Skeletal muscle satellite cell (primary cell): ENCODE measurements around the gene CARD19.

Source experiments
- H3K27me3 ChIP-seq: 2 replicates; pipeline ENCODE4 v1.7.0; 2013; ENCODE audit warnings: low read length; ENCODE audit not compliant: control insufficient read depth, insufficient read depth
- H3K36me3 ChIP-seq: 2 replicates; pipeline ENCODE4 v1.7.0; 2013; ENCODE audit warnings: mild to moderate bottlenecking, control low read depth, low read length; ENCODE audit not compliant: insufficient read depth
- H3K4me1 ChIP-seq: 2 replicates; pipeline ENCODE4 v1.7.0; 2013; ENCODE audit warnings: low read length; ENCODE audit not compliant: control insufficient read depth, insufficient read depth
- H3K4me2 ChIP-seq: 2 replicates; pipeline ENCODE4 v1.7.0; 2013; ENCODE audit warnings: mild to moderate bottlenecking, low read length
- H3K4me3 ChIP-seq: 2 replicates; pipeline ENCODE4 v1.7.0; 2013; ENCODE audit warnings: low read length
- H3K9ac ChIP-seq: 2 replicates; pipeline ENCODE4 v1.7.0; 2013; ENCODE audit warnings: mild to moderate bottlenecking, low read depth, low read length, moderate library complexity
- H3K9me3 ChIP-seq: replicated peaks from 2 replicates; pipeline ENCODE4 v1.7.0; 2013; ENCODE audit warnings: mild to moderate bottlenecking, control low read depth, low read length

CARD19 gene

DNA sequence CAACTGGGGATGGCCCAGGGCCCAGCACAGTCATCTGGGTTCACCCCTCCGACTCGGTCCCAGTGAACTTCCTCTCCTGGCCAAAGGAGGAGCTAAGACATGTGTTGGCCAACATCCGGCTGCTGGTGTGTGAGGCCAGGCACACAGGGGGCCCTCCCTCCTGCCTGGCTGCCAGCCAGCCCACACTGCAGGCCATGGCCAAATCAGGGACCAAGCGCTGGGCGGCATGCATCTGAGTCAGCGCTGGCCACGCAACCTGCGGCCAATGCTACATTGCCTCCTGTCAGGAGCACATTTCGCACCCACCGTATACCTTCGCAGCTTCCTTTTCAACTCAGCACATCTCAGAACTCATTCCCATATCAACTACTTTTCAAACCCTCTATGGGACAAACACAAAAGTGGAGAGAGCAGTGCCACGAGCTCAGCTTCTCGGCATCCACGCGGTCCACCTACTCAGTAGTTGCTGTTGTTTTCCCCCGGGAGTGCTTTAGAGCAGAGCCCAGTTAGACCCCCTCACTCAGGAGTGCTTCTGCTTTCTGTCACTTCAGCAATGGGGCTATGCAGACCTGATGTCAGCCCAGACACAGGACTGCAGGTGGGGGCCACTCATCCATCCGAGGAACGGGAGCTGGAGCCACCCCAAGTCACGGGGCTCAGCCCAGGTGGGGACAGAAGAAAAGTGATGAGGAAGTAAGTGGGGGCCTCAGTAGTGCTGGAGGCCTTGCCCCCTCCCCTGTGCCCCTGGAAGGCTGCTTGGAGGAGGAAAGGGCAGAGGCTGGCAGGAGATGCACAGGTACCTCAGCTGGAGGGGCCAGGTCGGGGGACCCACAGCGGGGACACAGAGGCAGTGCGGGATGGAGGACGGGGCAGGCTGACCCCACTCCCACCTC is 24.2 kb downstream of the CARD19 start:
- Histone ChIP-seq H3K4me3 (peak overlapping the region; percentile 18), H3K9me3 (no peaks in the 10 kb centered on the region), H3K36me3 (peaks cover 7% of the 10 kb centered on the region), H3K4me1 (peaks cover 20% of the 10 kb centered on the region), H3K9ac (no peak overlapping the region), H3K4me2 (peak overlapping the region; percentile 30), H3K27me3 (no peaks in the 10 kb centered on the region)

DNA sequence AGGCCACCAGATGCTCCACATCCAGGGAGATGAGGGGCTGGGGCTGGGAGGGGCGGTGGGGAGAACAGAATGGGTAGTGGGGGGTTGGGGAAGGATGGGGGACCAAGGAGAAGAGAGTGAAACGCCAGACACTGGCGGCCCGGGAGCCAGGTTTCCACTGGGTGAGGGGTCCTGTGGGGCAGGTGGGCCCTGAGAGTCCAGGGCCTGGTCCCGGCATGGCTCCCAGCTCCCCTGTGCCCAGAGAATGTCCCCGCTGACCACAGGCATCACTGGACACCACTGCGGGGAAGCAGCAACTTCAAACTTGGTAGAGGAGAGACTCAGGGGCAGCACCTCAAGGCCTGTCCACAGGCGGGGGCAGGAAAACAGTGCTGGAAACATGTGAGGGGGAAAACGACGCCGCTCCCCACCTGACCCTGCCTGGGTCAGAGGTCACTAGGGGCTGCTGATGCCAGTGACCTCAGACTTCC is 24.9 kb downstream of the CARD19 start:
- no peaks in the 10 kb centered on the region for H3K9me3 ChIP-seq
- no peak overlapping the region for H3K4me2 ChIP-seq
- peaks cover 7% of the 10 kb centered on the region for H3K36me3 ChIP-seq
- no peak overlapping the region for H3K9ac ChIP-seq
- no peak overlapping the region for H3K4me3 ChIP-seq
- H3K4me1 ChIP-seq = peaks cover 22% of the 10 kb centered on the region
- H3K27me3 ChIP-seq = no peaks in the 10 kb centered on the region

DNA sequence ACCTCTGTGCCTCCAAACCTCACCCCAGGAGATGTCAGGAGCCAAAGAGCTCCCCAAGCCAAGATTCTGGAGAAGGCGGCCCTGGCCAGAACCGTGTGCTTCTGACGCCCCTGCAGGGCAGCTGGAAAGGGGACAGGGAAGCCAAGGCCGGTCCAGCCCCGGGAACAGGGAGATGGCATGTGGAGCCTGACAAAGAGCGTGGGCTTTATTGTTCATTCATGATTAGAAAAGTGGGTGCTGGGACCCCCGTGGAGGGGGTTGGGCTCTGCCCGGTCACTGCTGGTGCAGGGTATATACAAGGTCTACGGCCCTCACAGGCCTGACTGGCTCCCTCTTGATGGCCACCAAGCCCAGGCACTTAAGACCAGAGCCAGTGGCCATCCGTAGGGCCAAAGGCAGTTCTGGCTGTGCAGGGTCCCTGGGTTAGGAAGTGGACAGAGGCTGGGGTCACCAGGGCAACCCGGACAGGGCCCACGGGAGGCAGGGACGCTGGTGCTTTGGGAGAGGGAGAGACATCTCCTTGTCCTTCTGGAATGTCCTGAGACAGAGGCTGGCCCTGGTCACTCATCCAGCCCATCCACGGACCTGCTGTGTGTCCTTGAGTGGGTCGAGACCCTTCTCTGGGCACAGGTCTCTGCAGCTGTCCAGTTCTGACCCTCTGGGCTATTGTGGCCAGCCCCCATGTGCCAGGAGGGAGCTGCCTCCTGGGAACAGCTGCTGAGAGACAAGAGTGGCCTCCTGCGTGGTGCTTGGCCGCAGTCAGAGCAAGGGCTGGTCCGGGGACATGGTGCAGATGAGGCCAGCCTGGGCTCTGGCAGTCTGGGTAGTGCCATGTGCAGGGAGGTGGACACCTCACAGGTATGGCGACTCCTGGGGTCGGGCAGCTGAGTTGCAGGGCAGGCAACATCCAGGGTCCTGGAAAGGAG is 25.6 kb downstream of the CARD19 start:
- peaks cover 21% of the 10 kb centered on the region for H3K4me1 ChIP-seq
- no peak overlapping the region for H3K9ac ChIP-seq
- no peak overlapping the region for H3K4me2 ChIP-seq
- H3K27me3 ChIP-seq = no peaks in the 10 kb centered on the region
- H3K36me3 ChIP-seq = peaks cover 7% of the 10 kb centered on the region
- H3K4me3 ChIP-seq = no peak overlapping the region
- no peaks in the 10 kb centered on the region for H3K9me3 ChIP-seq

DNA sequence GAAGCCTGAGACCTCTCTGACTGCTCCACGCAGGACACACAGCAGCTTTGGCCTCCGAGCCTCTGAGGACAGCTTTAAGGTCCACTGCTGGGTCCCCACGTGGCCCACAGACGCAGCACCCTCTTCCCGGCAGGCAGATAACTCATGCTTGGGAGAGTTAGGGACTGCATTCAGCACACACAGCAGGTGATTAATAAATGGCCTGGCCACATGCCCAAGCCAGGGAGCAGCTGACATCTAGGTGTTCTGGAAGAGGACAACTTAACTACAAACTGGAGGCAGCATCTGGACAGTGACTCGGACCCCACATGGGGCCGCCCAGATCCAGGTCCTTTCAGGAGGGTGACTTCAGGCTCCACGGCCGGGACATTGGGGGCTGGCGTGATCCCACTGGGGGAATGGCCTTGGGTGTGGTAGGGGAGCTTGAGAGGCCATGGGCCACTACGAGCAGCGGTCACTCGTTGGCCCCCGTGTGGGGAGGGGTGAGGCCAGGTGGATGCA is 26.8 kb downstream of the CARD19 start:
- Histone ChIP-seq H3K27me3 (no peaks in the 10 kb centered on the region), H3K4me3 (no peak overlapping the region), H3K9me3 (no peaks in the 10 kb centered on the region), H3K4me1 (peaks cover 33% of the 10 kb centered on the region), H3K36me3 (peaks cover 7% of the 10 kb centered on the region), H3K9ac (no peak overlapping the region), H3K4me2 (no peak overlapping the region)

DNA sequence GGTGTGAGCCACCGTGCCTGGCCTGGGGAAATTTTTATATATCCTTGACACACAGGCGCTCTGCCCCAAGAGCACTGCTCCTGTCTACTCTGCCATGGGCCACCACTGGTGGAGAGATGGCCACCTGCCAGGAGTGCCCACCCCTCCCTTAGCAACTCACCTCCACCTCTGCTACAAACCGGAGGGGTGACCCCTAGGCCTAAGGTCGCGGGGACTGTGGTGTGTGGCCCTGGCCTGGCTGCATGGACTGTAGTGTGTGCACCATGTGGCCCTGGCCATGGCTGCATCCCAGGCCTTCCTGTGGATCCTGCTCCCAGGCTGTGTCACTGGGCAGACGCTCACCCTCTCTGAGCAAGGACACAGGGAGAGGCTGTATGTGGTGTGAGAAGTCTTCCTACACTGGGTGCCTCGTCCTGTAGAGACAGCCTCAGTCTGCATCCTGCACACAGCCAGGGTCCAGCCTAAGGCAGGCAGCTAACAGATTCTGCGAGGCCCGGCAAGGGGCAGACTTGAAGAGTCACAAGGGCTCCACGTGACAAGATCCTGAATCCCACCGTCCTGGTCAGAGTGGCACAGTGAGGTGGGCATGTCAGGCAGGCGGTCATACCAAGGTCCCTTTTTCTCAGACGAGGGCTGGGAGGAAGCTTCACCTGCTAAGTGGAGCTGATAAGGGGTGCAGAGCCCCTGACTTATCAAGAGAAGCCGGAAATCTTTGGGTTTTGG is 27.7 kb downstream of the CARD19 start:
- no peak overlapping the region for H3K4me2 ChIP-seq
- H3K36me3 ChIP-seq = peaks cover 7% of the 10 kb centered on the region
- H3K9me3 ChIP-seq = no peaks in the 10 kb centered on the region
- H3K4me3 ChIP-seq = no peak overlapping the region
- H3K4me1 ChIP-seq = peaks cover 33% of the 10 kb centered on the region
- no peak overlapping the region for H3K9ac ChIP-seq
- no peaks in the 10 kb centered on the region for H3K27me3 ChIP-seq

DNA sequence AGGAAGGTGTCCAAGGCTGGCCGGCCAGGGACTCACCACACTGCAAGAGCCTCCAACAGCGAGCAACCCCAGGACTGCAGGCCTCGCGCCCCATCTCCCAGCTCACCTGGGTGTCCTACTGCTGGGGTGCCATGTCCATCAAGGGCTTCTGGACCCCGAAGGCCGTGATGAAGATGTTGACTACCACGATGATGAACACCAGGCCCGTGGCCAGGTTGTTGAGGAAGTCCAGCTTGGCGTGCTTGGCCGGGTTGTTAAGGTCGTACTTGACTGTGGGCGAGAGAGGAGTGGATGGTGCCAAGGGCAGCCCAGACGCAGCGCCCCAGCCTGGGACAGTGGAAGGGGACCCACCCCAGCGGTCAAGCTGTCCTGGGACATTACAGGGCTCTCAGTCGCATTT is 28.8 kb downstream of the CARD19 start:
- H3K36me3 ChIP-seq = peaks cover 7% of the 10 kb centered on the region
- peaks cover 26% of the 10 kb centered on the region for H3K4me1 ChIP-seq
- no peak overlapping the region for H3K4me2 ChIP-seq
- H3K9me3 ChIP-seq = no peaks in the 10 kb centered on the region
- no peak overlapping the region for H3K9ac ChIP-seq
- H3K4me3 ChIP-seq = no peak overlapping the region
- H3K27me3 ChIP-seq = no peaks in the 10 kb centered on the region

DNA sequence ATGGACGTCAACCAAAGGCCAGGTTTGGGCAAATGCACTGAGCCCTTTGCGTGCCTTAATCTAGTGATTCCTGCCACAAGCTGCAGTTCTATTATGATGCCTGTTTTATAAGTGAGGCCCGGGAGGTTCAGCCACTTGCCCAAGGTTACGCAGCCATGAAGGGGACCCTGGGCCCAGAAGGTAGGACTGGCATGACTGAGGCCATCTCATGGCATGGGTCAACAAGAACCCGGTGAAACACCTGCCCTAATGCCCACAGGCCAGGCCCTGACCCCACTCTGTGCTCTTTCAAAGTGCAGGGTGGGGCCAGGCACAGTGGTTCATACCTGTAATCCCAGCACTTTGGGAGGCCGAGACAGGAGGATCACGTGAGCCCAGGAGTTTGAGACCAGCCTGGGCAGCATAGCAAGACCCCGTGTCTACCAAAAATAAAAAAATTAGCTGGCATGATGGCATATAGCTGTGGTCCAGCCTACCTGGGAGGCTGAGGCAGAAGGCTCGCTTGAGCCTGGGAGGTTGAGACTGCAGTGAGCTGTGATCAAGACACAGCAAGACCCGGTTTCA is 29.4 kb downstream of the CARD19 start:
- Histone ChIP-seq H3K4me1 (peaks cover 20% of the 10 kb centered on the region), H3K9ac (no peak overlapping the region), H3K4me3 (no peak overlapping the region), H3K9me3 (no peaks in the 10 kb centered on the region), H3K36me3 (peaks cover 7% of the 10 kb centered on the region), H3K4me2 (no peak overlapping the region), H3K27me3 (no peaks in the 10 kb centered on the region)

DNA sequence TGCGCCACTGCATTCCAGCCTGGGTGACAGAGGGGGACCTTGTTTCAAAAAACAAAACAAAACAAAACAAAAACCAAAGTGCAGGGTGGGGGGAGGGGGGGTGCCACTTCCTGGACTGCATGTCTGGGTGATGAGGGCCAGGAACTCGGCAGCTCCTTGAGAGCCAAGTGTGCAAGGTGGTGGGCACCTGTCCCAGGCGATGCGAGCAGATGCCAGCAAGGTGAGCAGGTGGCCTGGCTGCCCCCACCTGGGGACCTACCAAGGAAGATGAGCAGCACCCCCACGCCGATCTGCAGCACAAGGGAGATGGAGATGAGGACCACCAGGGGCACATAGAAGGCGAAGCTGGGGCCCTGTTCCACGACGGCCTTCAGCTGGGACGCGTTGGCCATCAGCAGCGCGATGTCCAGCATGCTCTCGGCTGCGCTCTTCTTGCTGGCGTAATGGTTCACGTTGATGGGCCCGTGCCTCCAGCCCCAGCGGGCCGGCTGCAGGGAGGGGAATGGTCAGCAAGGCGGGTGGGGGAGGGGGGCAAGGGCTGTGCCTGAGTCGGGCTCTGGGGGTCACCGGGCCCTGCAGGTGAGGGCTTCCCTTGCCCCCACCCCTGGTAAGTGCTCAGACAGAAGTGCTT is 30.2 kb downstream of the CARD19 start:
- H3K4me3 ChIP-seq = no peak overlapping the region
- H3K4me1 ChIP-seq = peaks cover 22% of the 10 kb centered on the region
- H3K27me3 ChIP-seq = no peaks in the 10 kb centered on the region
- H3K4me2 ChIP-seq = no peak overlapping the region
- peaks cover 7% of the 10 kb centered on the region for H3K36me3 ChIP-seq
- H3K9me3 ChIP-seq = no peaks in the 10 kb centered on the region
- H3K9ac ChIP-seq = no peak overlapping the region

DNA sequence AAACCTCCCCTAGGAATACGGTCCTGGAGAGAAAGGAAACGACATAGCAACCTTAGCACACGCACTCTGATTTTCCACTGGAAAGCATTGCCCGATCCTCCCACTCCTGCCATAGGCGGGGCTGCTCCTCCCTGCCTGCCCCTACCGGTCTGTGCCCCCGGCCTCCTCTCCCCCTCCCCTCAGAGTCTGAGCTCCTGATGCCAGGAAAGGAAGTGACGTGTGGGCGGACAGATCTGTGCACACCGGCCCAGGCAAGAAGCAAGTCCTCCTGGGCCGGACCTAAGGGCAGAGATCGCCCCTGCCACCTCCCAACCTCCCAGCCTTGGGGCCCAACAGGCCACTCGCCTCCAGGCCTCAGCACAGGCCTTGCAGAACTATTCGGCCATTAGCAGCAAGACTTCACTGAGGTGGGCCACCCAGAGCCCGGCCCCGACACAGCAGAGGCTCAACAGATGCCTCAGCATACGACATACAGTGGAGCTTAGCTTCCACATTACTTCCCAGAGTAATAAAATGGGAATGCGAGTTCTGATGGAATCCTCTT is 30.9 kb downstream of the CARD19 start:
- Histone ChIP-seq H3K4me3 (no peak overlapping the region), H3K36me3 (peaks cover 7% of the 10 kb centered on the region), H3K4me2 (no peak overlapping the region), H3K27me3 (no peaks in the 10 kb centered on the region), H3K4me1 (peaks cover 28% of the 10 kb centered on the region), H3K9me3 (no peaks in the 10 kb centered on the region), H3K9ac (no peak overlapping the region)

DNA sequence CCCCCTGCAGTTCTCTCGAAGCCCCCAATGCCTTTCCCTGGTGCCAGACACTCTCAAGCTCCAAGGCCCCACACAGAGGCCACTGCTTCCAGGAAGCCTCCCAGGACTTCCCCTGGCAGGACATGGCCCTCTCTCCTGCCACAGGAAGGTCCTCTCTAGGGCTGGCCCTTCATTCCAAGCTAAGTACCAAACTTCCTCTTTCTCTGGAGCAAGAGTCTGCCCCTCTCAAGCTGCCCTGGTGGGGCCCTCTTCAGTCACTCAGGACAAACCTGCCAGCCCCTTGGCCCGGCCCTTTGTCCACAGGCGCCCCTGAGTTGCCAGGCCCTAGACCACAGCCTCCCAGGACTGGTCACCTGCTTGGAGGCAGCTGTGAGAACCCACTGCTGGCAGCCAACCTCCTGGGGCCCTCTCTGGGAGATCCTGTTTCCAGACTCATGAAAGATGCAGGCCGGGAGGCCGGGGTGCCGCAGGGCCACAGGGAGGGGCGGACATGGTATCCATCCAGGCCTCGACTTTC is 31.4 kb downstream of the CARD19 start:
- peaks cover 34% of the 10 kb centered on the region for H3K4me1 ChIP-seq
- no peaks in the 10 kb centered on the region for H3K27me3 ChIP-seq
- H3K9ac ChIP-seq = no peak overlapping the region
- H3K9me3 ChIP-seq = no peaks in the 10 kb centered on the region
- peaks cover 7% of the 10 kb centered on the region for H3K36me3 ChIP-seq
- no peak overlapping the region for H3K4me3 ChIP-seq
- no peak overlapping the region for H3K4me2 ChIP-seq
